ENCODE measurements around the gene NXF2B.
"Not testable (repeated sequence)": the region's sequence is repeated elsewhere in the genome, so short reads cannot be mapped to it uniquely, and the experiment has no call there.

NXF2B gene, protein sequence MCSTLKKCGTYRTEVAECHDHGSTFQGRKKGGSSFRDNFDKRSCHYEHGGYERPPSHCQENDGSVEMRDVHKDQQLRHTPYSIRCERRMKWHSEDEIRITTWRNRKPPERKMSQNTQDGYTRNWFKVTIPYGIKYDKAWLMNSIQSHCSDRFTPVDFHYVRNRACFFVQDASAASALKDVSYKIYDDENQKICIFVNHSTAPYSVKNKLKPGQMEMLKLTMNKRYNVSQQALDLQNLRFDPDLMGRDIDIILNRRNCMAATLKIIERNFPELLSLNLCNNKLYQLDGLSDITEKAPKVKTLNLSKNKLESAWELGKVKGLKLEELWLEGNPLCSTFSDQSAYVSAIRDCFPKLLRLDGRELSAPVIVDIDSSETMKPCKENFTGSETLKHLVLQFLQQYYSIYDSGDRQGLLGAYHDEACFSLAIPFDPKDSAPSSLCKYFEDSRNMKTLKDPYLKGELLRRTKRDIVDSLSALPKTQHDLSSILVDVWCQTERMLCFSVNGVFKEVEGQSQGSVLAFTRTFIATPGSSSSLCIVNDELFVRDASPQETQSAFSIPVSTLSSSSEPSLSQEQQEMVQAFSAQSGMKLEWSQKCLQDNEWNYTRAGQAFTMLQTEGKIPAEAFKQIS

GRCh38 chrX:102439908-102440307 lies at the start of gene NXF2B:
Gene NXF2B (minus strand): TSS chrX:102440008. CDS start chrX:102380036, 59,972 bp downstream.
- DNase-seq; in situ Hi-C loops (cut with MboI; ENCODE audit: low pct_unique_long_range_greater_than_20kb, low sequenced_read_pairs): not testable (repeated sequence)

DNA sequence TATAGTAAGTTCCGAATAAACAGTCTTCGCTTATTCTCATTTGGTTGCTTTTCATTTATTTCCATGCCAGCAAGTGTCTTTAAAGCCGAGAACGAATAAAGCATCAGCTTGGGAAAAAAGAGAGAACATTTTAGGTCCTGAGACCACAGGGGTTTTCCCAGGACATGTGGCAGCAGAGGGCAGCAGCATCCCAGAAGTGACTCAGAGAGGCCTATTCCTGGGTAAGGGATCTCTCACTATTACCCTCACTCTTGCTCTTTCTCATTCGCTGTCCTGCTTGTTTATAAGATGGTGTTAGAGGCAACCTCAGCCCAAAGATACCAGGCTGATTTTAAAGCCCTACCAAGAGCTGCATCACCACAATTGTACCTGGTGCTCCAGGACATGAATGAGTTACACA lies 39.0 kb upstream of the NXF2B start:
- in situ Hi-C loops (cut with MboI; ENCODE audit: low pct_unique_long_range_greater_than_20kb, low sequenced_read_pairs); DNase-seq: not testable (repeated sequence)

GRCh38 chrX:102471762-102472220 lies 32.0 kb upstream of the NXF2B start, which contains the start of gene TCP11X2:
Gene TCP11X2 (minus strand): TSS chrX:102471812.
- in situ Hi-C loops (cut with MboI; ENCODE audit: low pct_unique_long_range_greater_than_20kb, low sequenced_read_pairs); DNase-seq: not testable (repeated sequence)

DNA sequence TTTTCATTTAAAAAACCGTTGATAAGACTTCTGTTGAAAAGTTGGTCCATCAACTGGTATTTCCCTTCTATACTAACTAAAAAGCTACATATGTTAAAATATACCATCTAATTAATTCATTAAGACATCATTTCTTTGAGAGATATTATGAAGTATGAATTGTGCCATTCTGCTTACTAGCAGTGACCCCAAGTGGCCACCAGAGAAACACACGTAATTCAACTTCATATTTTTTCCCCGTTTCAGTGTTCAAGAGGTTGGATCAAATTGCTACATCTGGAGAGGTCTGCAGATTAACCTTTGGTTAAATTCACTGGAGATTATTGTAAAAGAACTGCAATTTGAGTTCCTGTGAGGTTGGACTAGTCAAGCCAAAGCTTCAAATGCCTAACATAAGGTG lies 30.4 kb upstream of the NXF2B start:
- in situ Hi-C loops (cut with MboI; ENCODE audit: low pct_unique_long_range_greater_than_20kb, low sequenced_read_pairs) = not testable (repeated sequence)

DNA sequence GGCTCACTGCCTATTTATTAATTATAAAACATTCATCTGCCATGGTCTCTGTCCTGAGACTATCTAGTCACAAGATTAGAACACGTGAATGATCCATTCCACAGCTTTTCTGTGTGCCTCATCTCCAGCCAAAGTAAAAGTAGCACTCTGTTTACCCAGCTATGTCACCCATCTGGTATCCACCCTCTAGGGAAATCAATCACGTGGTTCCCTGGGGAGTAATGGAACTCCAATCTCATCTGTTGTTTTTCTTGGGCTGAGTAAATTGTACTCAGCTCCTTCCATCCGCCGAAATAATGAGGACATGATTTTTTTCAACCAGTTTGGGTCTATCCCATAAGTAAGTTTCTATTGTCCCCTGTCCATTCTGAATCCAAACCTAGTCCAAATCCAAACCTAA lies 18.8 kb upstream of the NXF2B start:
- DNase-seq; in situ Hi-C loops (cut with MboI; ENCODE audit: low pct_unique_long_range_greater_than_20kb, low sequenced_read_pairs): not testable (repeated sequence)

More for the DNA sequence above, 30.4 kb upstream of the NXF2B start:
- not testable (repeated sequence) for DNase-seq

GRCh38 chrX:102414493-102414892 lies 25.3 kb downstream of the NXF2B start:
- DNase-seq; in situ Hi-C loops (cut with MboI; ENCODE audit: low pct_unique_long_range_greater_than_20kb, low sequenced_read_pairs): not testable (repeated sequence)

DNA sequence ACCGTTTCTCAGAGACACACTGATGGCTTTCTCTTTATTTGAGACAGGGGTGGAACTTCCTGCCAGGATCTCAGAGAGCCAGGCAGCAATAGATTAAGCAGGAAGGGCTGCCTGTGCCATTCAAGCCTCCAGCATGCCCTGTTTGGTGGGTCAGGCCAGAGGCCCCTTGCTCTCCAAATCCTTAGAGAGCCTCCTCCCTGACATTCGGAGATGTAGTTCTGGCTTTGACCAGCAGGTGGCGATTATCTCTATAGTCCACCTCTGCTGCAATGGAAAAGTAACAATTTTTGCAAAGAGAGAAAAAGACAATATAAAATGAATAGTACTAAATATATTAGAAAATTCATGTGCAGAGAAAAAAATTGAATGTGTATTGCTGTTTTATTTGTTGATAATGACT lies 93.9 kb downstream of the NXF2B start:
- in situ Hi-C loops (cut with MboI; ENCODE audit: low pct_unique_long_range_greater_than_20kb, low sequenced_read_pairs) = no loop called here
- DNase-seq = peak; percentile 67

DNA sequence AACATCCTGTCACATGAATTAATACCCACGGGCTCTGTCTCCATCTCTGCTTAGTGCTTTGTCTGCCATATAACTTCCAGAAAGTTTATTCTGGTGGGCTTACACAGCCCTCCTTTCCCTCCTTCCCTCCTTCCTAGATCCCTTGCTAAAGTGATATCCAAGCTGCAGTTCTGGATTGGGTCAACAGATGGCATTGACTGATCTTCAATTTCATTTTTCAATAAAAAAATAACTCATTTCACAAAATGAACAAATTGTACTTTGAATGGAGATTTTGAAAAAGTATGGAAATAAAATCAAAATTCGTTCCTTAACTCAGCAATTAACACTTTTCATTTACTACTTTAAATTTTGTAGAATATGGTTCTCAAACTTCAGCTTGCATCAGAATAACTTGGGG lies 97.9 kb downstream of the NXF2B start:
- in situ Hi-C loops (cut with MboI; ENCODE audit: low pct_unique_long_range_greater_than_20kb, low sequenced_read_pairs) = no loop called here
- DNase-seq = no peak

DNA sequence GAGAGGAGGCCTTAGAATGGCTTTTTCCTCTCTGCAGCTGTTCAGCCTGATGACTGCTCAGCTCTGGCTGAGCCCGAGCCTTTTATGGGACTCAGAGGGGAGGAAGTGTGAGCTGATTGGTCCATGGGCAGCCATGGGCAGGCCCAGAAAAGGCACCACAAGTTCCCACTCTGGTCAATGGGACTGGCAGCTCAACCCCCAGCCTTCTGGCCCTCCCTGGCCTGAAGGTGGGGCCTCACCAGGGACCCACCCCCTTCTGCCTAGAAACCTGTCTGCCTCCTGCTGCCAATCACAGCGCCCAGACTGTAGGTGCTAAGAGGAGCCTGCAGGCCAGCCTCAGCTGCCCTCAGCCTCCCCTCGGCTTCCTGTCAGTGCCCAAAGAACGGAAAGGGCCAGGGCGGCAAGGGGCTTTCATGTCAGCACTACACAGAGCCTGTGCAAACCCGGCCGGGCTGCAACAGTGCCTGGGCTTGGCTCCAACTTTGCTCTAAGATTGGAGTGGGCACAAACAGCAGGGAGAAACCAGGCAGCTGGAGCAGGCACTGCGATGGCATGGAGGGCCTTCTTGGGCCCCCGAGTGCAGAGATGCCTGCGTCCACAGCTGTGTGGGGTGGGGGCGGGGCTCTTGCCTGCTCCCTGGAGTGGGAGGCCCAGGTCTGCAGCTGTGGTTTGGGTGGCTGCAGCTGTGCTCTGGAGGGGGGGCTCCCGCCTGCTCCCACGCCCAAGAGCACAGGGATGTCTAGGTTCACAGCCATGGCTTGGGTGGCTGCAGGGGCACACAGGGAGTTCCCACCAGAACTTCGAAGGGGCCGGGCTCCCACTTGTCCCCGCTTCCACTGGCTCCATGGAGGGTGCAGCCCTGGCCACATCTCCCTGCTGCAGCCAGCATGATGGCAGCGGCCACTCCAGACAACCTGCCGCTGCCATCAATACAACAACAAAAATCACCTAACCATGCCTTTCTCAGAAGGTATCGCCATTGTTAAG lies 100.2 kb downstream of the NXF2B start:
- no peak for DNase-seq
- in situ Hi-C loops (cut with MboI; ENCODE audit: low pct_unique_long_range_greater_than_20kb, low sequenced_read_pairs) = no loop called here

- DNase-seq = no peak
- in situ Hi-C loops (cut with MboI; ENCODE audit: low pct_unique_long_range_greater_than_20kb, low sequenced_read_pairs) = no loop called here
These were observed 101.6 kb downstream of the NXF2B start for GRCh38 chrX:102338162-102338561.
